Trophoblast cell (in vitro differentiated cells and primary cell): Measurements from ENCODE around the gene ADI1.

Experiments used
- DNase-seq, 2 donors: peaks; one replicate each; pipeline ENCODE4 v3.0.0-alpha.2; 2016
- H2AFZ ChIP-seq: 2 replicates; pipeline ENCODE4 v1.6.1; 2013; ENCODE audit warnings: low read length, moderate library complexity, mild to moderate bottlenecking; ENCODE audit not compliant: insufficient read depth, poor library complexity
- H2AK5ac ChIP-seq: 2 replicates; pipeline ENCODE4 v1.6.1; 2013; ENCODE audit warnings: mild to moderate bottlenecking, low read length
- H2BK120ac ChIP-seq: 2 replicates; pipeline ENCODE4 v1.6.1; 2013; ENCODE audit warnings: low read length, mild to moderate bottlenecking, moderate library complexity; ENCODE audit not compliant: insufficient read depth, poor library complexity
- H2BK12ac ChIP-seq: 2 replicates; pipeline ENCODE4 v1.6.1; 2013; ENCODE audit warnings: mild to moderate bottlenecking, low read length, moderate library complexity
- H2BK5ac ChIP-seq: 2 replicates; pipeline ENCODE4 v1.6.1; 2013; ENCODE audit warnings: low read length, low read depth, moderate library complexity, mild to moderate bottlenecking; ENCODE audit not compliant: poor library complexity
- H3K14ac ChIP-seq: 2 replicates; pipeline ENCODE4 v1.6.1; 2013; ENCODE audit warnings: mild to moderate bottlenecking, low read length
- H3K18ac ChIP-seq: 2 replicates; pipeline ENCODE4 v1.6.1; 2013; ENCODE audit warnings: mild to moderate bottlenecking, low read length
- H3K23ac ChIP-seq: 2 replicates; pipeline ENCODE4 v1.6.1; 2013; ENCODE audit warnings: low read length
- H3K27ac ChIP-seq: 2 replicates; pipeline ENCODE4 v1.5.1; 2013; ENCODE audit warnings: low read depth, mild to moderate bottlenecking, inconsistent platforms, low read length, moderate library complexity
- H3K27me3 ChIP-seq: 2 replicates; pipeline ENCODE4 v1.6.1; 2013; ENCODE audit warnings: inconsistent platforms, mild to moderate bottlenecking, low read length, moderate library complexity; ENCODE audit not compliant: insufficient read depth
- H3K36me3 ChIP-seq, 2 experiments: 1 replicate in 1 of 2; 2 replicates in 1 of 2; pipeline ENCODE4 v1.6.1; 2013; ENCODE audit warnings: low read length in 2 of 2, mild to moderate bottlenecking in 2 of 2, moderate library complexity in 1 of 2; ENCODE audit not compliant: insufficient read depth in 2 of 2, control insufficient read depth in 1 of 2
- H3K4ac ChIP-seq: 2 replicates; pipeline ENCODE4 v1.6.1; 2013; ENCODE audit warnings: low read depth, mild to moderate bottlenecking, low read length, moderate library complexity
- H3K4me1 ChIP-seq, 2 experiments: 1 replicate in 1 of 2; 2 replicates in 1 of 2; pipeline ENCODE4 v1.6.1; 2013; ENCODE audit warnings: low read length in 2 of 2, mild to moderate bottlenecking in 2 of 2, moderate library complexity in 1 of 2; ENCODE audit not compliant: insufficient read depth in 2 of 2, control insufficient read depth in 1 of 2
- H3K4me2 ChIP-seq: 2 replicates; pipeline ENCODE4 v1.6.1; 2013; ENCODE audit warnings: inconsistent platforms, mild to moderate bottlenecking, low read length, moderate library complexity
- H3K4me3 ChIP-seq: 2 replicates; pipeline ENCODE4 v1.5.1; 2013; ENCODE audit warnings: mild to moderate bottlenecking, low read depth, low read length, inconsistent platforms
- H3K79me1 ChIP-seq: one replicate; pipeline ENCODE4 v1.6.1; 2013; ENCODE audit warnings: low read length
- H3K79me2 ChIP-seq: 2 replicates; pipeline ENCODE4 v1.6.1; 2013; ENCODE audit warnings: low read length, mild to moderate bottlenecking; ENCODE audit not compliant: control insufficient read depth, insufficient read depth, poor library complexity
- H3K9ac ChIP-seq: 2 replicates; pipeline ENCODE4 v1.6.1; 2013; ENCODE audit warnings: mild to moderate bottlenecking, low read length
- H3K9me3 ChIP-seq: 2 replicates; pipeline ENCODE4 v1.6.1; 2013; ENCODE audit warnings: low read depth, mild to moderate bottlenecking, control low read depth, inconsistent platforms, low read length; ENCODE audit not compliant: insufficient read depth
- H4K12ac ChIP-seq: 2 replicates; pipeline ENCODE4 v1.6.1; 2013; ENCODE audit warnings: low read depth, mild to moderate bottlenecking, low read length, moderate library complexity
- H4K8ac ChIP-seq: 2 replicates; pipeline ENCODE4 v1.6.1; 2013; ENCODE audit warnings: low read depth, mild to moderate bottlenecking, low read length, moderate library complexity
- H4K91ac ChIP-seq: one replicate; pipeline ENCODE4 v1.6.1; 2013; ENCODE audit warnings: low read depth, mild to moderate bottlenecking, low read length, moderate library complexity
- WGBS: extraction: QIAGEN DNeasy Blood & Tissue Kit; methylation state at CpG from one replicate; pipeline ENCODE4 v1.1.7; 2013; ENCODE audit warnings: missing lambda C conversion rate; ENCODE audit not compliant: insufficient read length, insufficient coverage; ENCODE audit errors: extremely low coverage; 5-methylcytosine and 5-hydroxymethylcytosine counted together

ADI1 gene

DNA sequence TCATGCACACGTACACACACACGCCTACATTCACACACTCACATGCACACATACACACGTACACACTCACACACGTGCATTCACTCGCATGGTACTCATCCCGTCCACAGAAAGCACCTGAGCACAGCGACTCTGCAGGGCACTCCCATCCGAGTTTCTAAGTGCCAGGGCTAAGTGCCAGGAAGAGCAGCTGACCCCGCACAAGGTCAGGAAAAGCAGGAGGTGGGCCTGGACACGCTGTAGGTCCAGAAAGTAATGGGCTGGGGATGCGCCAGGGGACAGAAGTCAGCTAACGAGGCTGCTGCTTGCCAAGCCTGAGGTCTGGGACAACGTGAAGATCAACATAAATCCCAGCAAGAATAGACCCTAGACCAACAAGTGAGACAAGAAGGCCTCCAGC is 15.8 kb downstream of the ADI1 start:
- H3K4me2 ChIP-seq: no peak overlapping the region
- no peak overlapping the region for H3K9ac ChIP-seq
- no peak overlapping the region for H4K8ac ChIP-seq
- H3K18ac ChIP-seq: no peak overlapping the region
- H2BK12ac ChIP-seq: no peak overlapping the region
- no peak overlapping the region for H4K91ac ChIP-seq
- no peak overlapping the region for H3K23ac ChIP-seq
- no peak overlapping the region for H2BK5ac ChIP-seq
- peaks cover 20 to 38% of the 10 kb centered on the region in 2 experiments for H3K36me3 ChIP-seq
- no peak overlapping the region for H2BK120ac ChIP-seq
- H2AK5ac ChIP-seq: no peak overlapping the region
- H3K9me3 ChIP-seq: peaks cover 5% of the 10 kb centered on the region
- no CpG with 5 or more reads among the region's 13 CpGs for WGBS
- no peak overlapping the region for H3K27ac ChIP-seq
- no peak overlapping the region for H3K14ac ChIP-seq
- H4K12ac ChIP-seq: no peak overlapping the region
- DNase-seq: no peak
- H3K4ac ChIP-seq: no peak overlapping the region
- H3K79me1 ChIP-seq: no peaks in the 10 kb centered on the region
- H3K4me1 ChIP-seq: no peaks in the 10 kb centered on the region
- no peaks in the 10 kb centered on the region for H3K27me3 ChIP-seq
- no peaks in the 10 kb centered on the region for H3K79me2 ChIP-seq
- H3K4me3 ChIP-seq: no peak overlapping the region
- no peak overlapping the region for H2AFZ ChIP-seq

DNA sequence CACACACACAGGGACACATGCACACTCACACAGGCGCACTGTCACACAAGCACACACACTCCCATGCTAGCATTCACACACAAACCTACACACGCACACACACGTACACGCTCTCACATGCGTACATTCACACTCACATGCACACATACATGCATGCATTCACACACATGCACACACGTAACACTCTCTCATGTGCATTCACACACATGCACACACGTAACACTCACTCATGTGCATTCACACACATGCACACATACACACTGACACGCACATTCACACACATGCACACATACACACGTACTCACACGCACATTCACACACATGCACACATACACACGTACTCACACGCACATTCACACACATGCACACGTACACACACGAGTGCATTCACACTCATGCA is 16.3 kb downstream of the ADI1 start:
- H3K79me2 ChIP-seq: no peaks in the 10 kb centered on the region
- no peak overlapping the region for H3K9ac ChIP-seq
- H2BK5ac ChIP-seq: no peak overlapping the region
- H3K79me1 ChIP-seq: no peaks in the 10 kb centered on the region
- no peak overlapping the region for H3K23ac ChIP-seq
- no peak for DNase-seq
- WGBS: 100% methylated on average over 4 of the region's 14 CpGs
- H3K14ac ChIP-seq: no peak overlapping the region
- H3K4ac ChIP-seq: no peak overlapping the region
- H4K12ac ChIP-seq: no peak overlapping the region
- no peak overlapping the region for H4K91ac ChIP-seq
- H4K8ac ChIP-seq: no peak overlapping the region
- H2BK12ac ChIP-seq: no peak overlapping the region
- H3K9me3 ChIP-seq: peaks cover 5% of the 10 kb centered on the region
- no peak overlapping the region for H2AK5ac ChIP-seq
- no peak overlapping the region for H3K4me2 ChIP-seq
- H2AFZ ChIP-seq: no peak overlapping the region
- no peak overlapping the region for H3K27ac ChIP-seq
- H3K4me1 ChIP-seq: no peaks in the 10 kb centered on the region
- no peak overlapping the region for H2BK120ac ChIP-seq
- no peak overlapping the region for H3K18ac ChIP-seq
- H3K36me3 ChIP-seq: peaks cover 22 to 40% of the 10 kb centered on the region in 2 experiments
- H3K4me3 ChIP-seq: no peak overlapping the region
- H3K27me3 ChIP-seq: no peaks in the 10 kb centered on the region

DNA sequence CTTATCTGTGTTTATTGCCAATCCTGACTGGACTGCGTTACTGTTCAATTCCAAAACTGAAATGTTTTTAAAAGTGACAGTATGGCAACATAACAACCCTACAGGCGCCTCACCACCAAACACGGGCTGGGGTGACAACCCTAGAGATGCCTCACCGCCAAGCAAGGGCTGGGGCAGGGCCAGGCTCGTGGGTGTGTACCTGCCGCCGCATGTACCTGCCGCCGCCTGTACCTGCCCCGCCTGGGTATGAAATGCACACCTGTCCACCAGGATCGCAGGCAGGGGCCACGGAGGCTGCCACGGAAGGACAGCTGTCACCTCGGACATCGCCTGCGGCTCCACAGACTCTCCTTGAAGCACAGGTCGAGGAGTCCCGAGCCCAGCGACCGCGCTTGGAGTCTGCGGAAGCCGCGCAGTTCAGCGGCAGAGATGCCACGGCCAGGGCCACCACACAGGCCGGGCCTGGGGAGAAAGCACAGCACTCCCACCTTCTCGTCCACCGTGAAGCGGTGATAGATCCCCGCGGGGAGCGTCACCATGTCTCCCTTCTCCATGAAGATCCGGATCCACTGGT is 18.9 kb downstream of the ADI1 start:
- Histone ChIP-seq H3K4me3 (no peak overlapping the region), H4K12ac (no peak overlapping the region), H2AK5ac (no peak overlapping the region), H2BK120ac (no peak overlapping the region), H3K18ac (no peak overlapping the region), H3K23ac (no peak overlapping the region), H2AFZ (no peak overlapping the region), H3K9ac (no peak overlapping the region), H2BK5ac (no peak overlapping the region), H3K4me2 (no peak overlapping the region), H3K4me1 (no peaks in the 10 kb centered on the region), H4K91ac (no peak overlapping the region), H3K79me2 (no peaks in the 10 kb centered on the region), H3K27ac (no peak overlapping the region), H3K4ac (no peak overlapping the region), H2BK12ac (no peak overlapping the region), H3K27me3 (no peaks in the 10 kb centered on the region), H3K14ac (no peak overlapping the region), H3K79me1 (no peaks in the 10 kb centered on the region), H3K36me3 (peaks cover 30 to 46% of the 10 kb centered on the region in 2 experiments), H3K9me3 (peaks cover 5% of the 10 kb centered on the region), H4K8ac (no peak overlapping the region)
- WGBS: no CpG with 5 or more reads among the region's 34 CpGs
- no peak for DNase-seq

DNA sequence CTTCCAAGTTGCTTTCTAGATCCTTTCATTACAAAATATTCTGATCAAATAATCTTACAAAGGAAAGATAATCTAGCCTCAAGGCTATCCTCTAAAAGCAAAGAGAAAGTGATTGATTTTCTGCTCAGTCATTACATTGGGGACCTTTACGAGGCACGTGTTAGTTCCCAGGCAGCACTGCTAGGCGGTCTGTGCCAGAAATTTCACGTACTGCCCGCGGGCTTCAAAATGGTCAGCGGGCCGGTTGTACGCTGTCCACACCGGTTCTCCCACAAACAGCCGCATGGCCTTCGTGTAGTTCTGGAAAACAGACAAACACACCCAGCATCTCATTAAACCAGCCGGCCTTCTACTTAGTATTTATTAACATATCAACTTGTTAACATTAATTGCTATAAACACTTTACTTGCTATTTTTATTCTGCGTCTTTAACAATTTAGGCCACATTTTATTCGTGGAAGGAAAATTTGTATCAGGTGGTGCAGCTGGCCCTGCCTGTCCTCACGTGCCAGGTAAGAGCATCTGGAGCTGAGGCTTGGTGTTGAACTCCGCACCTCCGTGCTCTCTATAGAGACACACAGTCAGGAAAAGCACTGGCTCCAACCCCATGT is 20.4 kb downstream of the ADI1 start:
- no peak overlapping the region for H3K14ac ChIP-seq
- no peak overlapping the region for H4K91ac ChIP-seq
- H3K27me3 ChIP-seq: no peaks in the 10 kb centered on the region
- H3K4me2 ChIP-seq: no peak overlapping the region
- H2BK120ac ChIP-seq: no peak overlapping the region
- H4K8ac ChIP-seq: no peak overlapping the region
- H3K27ac ChIP-seq: no peak overlapping the region
- no peak overlapping the region for H3K4ac ChIP-seq
- no CpG with 5 or more reads among the region's 18 CpGs for WGBS
- no peak for DNase-seq
- H3K79me1 ChIP-seq: no peaks in the 10 kb centered on the region
- no peak overlapping the region for H2BK12ac ChIP-seq
- no peak overlapping the region for H3K18ac ChIP-seq
- H3K79me2 ChIP-seq: no peaks in the 10 kb centered on the region
- no peak overlapping the region for H3K9ac ChIP-seq
- H3K4me3 ChIP-seq: no peak overlapping the region
- no peak overlapping the region for H3K23ac ChIP-seq
- no peaks in the 10 kb centered on the region for H3K4me1 ChIP-seq
- no peak overlapping the region for H2BK5ac ChIP-seq
- H3K9me3 ChIP-seq: peaks cover 5% of the 10 kb centered on the region
- no peak overlapping the region for H2AK5ac ChIP-seq
- H2AFZ ChIP-seq: no peak overlapping the region
- H4K12ac ChIP-seq: no peak overlapping the region
- peaks cover 32 to 42% of the 10 kb centered on the region in 2 experiments for H3K36me3 ChIP-seq
